Right forelimb (tissue), 1 donor: ENCODE results near the gene MMP17.

Source experiments
- DNase-seq: peaks from one replicate; pipeline ENCODE4 v3.0.0-alpha.2; 2018

The MMP17 gene

GRCh38 chr12:131896080-131896810, 68.1 kb downstream of the MMP17 start:
- peak; percentile 86 for DNase-seq

- peak; percentile 83 for DNase-seq
Observed at GRCh38 chr12:131896811-131897270, 68.6 kb downstream of the MMP17 start.

- no peak for DNase-seq
Observed at GRCh38 chr12:131897276-131897675, 69.1 kb downstream of the MMP17 start.

- no peak for DNase-seq
Observed at GRCh38 chr12:131897875-131898274, 69.7 kb downstream of the MMP17 start.

GRCh38 chr12:131900397-131900796, 72.2 kb downstream of the MMP17 start:
- DNase-seq = no peak
